Lower leg skin (tissue), 3 donors: ENCODE results near the gene FUT8.

Source experiments
- CTCF ChIP-seq, 3 donors: fragments of 450-650 bp; IDR thresholded peaks; one replicate each; pipeline ENCODE4 v1.5.1; 2016; ENCODE audit warnings: antibody characterized with exemption in 3 of 3, mild to moderate bottlenecking in 3 of 3, moderate library complexity in 2 of 3
- POLR2A ChIP-seq, 2 donors: fragments of 450-650 bp; IDR thresholded peaks; one replicate each; pipeline ENCODE4 v1.6.1; 2016 to 2017; ENCODE audit warnings: antibody characterized with exemption in 2 of 2, mild to moderate bottlenecking in 1 of 2, moderate library complexity in 1 of 2

- TF ChIP-seq POLR2A (IDR thresholded peaks at IDR 0.05): no peak
- TF ChIP-seq CTCF (IDR thresholded peaks at IDR 0.05): no peak
These were observed 292.3 kb downstream of the FUT8 start for GRCh38 chr14:65704850-65705249.
